ENCODE data around the gene TENM4. TPM values are rescaled to one million over a fixed set of nuclear protein-coding genes. Genes with fewer than 3 reads are reported as not detected.

The TENM4 gene
- total and polyA plus RNA-seq, 4 donors: 0.02 to 0.33 (median 0.14) TPM

- WGBS: 83% methylated on average over 7 of the region's 7 CpGs
Observed at GRCh38 chr11:78810559-78811009, 630.2 kb downstream of the TENM4 start.

More at GRCh38 chr11:78810559-78811009, 630.2 kb downstream of the TENM4 start:
- no peak overlapping the region for H3K9ac ChIP-seq (ENCODE audit: low read depth in 1 of 2, low read length in 2 of 2)
- no peaks in the 10 kb centered on the region for H3K36me3 ChIP-seq (ENCODE audit: control insufficient read depth in 4 of 4, insufficient read depth in 3 of 4, low read depth in 1 of 4, low read length in 3 of 4)
- TF ChIP-seq GABPA (IDR thresholded peaks at IDR 0.05 in 1 of 2, conservative IDR thresholded peaks at IDR 0.05 in 1 of 2) (no peak), NR2F2 (IDR thresholded peaks at IDR 0.05) (no peak), EGR1 (IDR thresholded peaks at IDR 0.05; ENCODE audit: low read depth in 2 of 2) (no peak), SP1 (IDR thresholded peaks at IDR 0.05) (no peak), HNF4G (IDR thresholded peaks at IDR 0.05) (no peak), FOXA2 (IDR thresholded peaks at IDR 0.05) (no peak), RAD21 (IDR thresholded peaks at IDR 0.05) (no peak), CTCF (IDR thresholded peaks at IDR 0.05; ENCODE audit: low read depth, low read length, missing input control) (no peak), REST (IDR thresholded peaks at IDR 0.05) (no peak), HNF4A (conservative IDR thresholded peaks at IDR 0.05) (no peak), TAF1 (conservative IDR thresholded peaks at IDR 0.05) (no peak), YY1 (IDR thresholded peaks at IDR 0.05) (no peak), RXRA (IDR thresholded peaks at IDR 0.05) (no peak), JUND (IDR thresholded peaks at IDR 0.05) (no peak), FOXA1 (IDR thresholded peaks at IDR 0.05) (no peak)
- TF ChIP-seq, protein P1, sequence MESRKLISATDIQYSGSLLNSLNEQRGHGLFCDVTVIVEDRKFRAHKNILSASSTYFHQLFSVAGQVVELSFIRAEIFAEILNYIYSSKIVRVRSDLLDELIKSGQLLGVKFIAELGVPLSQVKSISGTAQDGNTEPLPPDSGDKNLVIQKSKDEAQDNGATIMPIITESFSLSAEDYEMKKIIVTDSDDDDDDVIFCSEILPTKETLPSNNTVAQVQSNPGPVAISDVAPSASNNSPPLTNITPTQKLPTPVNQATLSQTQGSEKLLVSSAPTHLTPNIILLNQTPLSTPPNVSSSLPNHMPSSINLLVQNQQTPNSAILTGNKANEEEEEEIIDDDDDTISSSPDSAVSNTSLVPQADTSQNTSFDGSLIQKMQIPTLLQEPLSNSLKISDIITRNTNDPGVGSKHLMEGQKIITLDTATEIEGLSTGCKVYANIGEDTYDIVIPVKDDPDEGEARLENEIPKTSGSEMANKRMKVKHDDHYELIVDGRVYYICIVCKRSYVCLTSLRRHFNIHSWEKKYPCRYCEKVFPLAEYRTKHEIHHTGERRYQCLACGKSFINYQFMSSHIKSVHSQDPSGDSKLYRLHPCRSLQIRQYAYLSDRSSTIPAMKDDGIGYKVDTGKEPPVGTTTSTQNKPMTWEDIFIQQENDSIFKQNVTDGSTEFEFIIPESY (IDR thresholded peaks at IDR 0.05): no peak
- TF ChIP-seq, protein P2, sequence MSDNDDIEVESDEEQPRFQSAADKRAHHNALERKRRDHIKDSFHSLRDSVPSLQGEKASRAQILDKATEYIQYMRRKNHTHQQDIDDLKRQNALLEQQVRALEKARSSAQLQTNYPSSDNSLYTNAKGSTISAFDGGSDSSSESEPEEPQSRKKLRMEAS (IDR thresholded peaks at IDR 0.05): no peak
- TF ChIP-seq, protein P3, sequence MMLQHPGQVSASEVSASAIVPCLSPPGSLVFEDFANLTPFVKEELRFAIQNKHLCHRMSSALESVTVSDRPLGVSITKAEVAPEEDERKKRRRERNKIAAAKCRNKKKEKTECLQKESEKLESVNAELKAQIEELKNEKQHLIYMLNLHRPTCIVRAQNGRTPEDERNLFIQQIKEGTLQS (IDR thresholded peaks at IDR 0.05): no peak
- DNase-seq (ENCODE audit: low spot score): no peak
- H3K4me3 ChIP-seq (ENCODE audit: low read depth in 1 of 3, low read length in 3 of 3): no peak overlapping the region
- no peaks in the 10 kb centered on the region for H3K27me3 ChIP-seq (ENCODE audit: control insufficient read depth in 4 of 4, insufficient read depth in 4 of 4, low read length in 3 of 4)
- H3K9me3 ChIP-seq (ENCODE audit: control insufficient read depth in 4 of 4, low read length in 3 of 4): no peaks in the 10 kb centered on the region
- H3K27ac ChIP-seq (ENCODE audit: low read depth in 1 of 2, low read length in 2 of 2): no peak overlapping the region
- no peaks in the 10 kb centered on the region for H3K4me1 ChIP-seq (ENCODE audit: control insufficient read depth in 4 of 4, insufficient read depth in 4 of 4, low read length in 3 of 4)
